C4-2B (cell line): ENCODE results near the gene METTL24.

ENCODE experiments used
- ZFX ChIP-seq: fragments of 450-650 bp; IDR thresholded peaks from 2 replicates; pipeline ENCODE4 v1.6.1; 2017
- TF ChIP-seq, protein P1 (sequence below): fragments of 450-650 bp; conservative IDR thresholded peaks from 2 replicates; pipeline ENCODE4 v1.5.1; 2017; ENCODE audit warnings: mild to moderate bottlenecking

DNA sequence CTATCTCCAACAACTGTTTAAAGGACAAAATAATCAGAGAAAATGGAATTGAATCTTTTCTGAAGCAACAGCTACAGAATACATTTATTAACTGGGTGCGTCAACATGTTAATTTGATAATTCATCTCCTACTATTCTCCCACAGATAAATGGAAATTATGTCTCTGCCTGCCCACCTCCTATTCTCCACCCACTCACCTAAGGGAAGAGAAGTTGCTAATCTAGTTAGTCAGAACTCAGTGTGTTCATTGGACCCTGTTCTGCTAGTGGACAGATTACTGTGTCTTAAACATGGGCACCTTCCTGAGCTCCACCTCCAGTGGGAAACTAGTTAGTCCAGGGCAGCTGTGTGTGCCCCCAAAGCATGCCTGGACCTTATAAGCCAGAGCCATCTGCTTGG is 41.0 kb downstream of the METTL24 start:
- TF ChIP-seq, protein P1, sequence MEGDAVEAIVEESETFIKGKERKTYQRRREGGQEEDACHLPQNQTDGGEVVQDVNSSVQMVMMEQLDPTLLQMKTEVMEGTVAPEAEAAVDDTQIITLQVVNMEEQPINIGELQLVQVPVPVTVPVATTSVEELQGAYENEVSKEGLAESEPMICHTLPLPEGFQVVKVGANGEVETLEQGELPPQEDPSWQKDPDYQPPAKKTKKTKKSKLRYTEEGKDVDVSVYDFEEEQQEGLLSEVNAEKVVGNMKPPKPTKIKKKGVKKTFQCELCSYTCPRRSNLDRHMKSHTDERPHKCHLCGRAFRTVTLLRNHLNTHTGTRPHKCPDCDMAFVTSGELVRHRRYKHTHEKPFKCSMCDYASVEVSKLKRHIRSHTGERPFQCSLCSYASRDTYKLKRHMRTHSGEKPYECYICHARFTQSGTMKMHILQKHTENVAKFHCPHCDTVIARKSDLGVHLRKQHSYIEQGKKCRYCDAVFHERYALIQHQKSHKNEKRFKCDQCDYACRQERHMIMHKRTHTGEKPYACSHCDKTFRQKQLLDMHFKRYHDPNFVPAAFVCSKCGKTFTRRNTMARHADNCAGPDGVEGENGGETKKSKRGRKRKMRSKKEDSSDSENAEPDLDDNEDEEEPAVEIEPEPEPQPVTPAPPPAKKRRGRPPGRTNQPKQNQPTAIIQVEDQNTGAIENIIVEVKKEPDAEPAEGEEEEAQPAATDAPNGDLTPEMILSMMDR = no peak
- TF ChIP-seq ZFX = no peak
